ENCODE results near the gene ECSIT.
"Not testable (repeated sequence)": the region's sequence is repeated elsewhere in the genome, so short reads cannot be mapped to it uniquely, and the experiment has no call there.

ECSIT gene

GRCh38 chr19:11528551-11529341, at the start of gene ECSIT:
ECSIT (minus strand) TSS chr19:11529134; CDS start chr19:11519170, 9,964 bp downstream.
- peak within 1 kb of the TSS; percentile 87 for H3K27ac ChIP-seq (ENCODE audit: low read length)

GRCh38 chr19:11577451-11578257, 48.7 kb upstream of the ECSIT start, which contains the start of gene ACP5:
ACP5 (minus strand) TSS chr19:11577645; CDS start chr19:11577317, 328 bp downstream.
- Histone ChIP-seq H3K36me3 (ENCODE audit: control insufficient read depth in 2 of 2, insufficient read depth in 2 of 2, low read length in 2 of 2) (no peaks in the 10 kb centered on the region), H3K9ac (ENCODE audit: low read length in 2 of 2) (peak within 1 kb of the TSS in 1 of 2 donors; percentile 20), H3K4me1 (ENCODE audit: control insufficient read depth, insufficient read depth, low read length) (peaks cover 6% of the 10 kb centered on the region), H3K27ac (ENCODE audit: low read length) (no peak within 1 kb of the TSS), H3K9me3 (ENCODE audit: control insufficient read depth in 2 of 2, low read length in 2 of 2) (no peaks in the 10 kb centered on the region), H3K4me3 (ENCODE audit: low read length in 2 of 2) (peak within 1 kb of the TSS; percentile 13 to 57), H3K27me3 (ENCODE audit: control insufficient read depth in 1 of 2, insufficient read depth in 2 of 2, low read length in 2 of 2) (peaks cover 7 to 12% of the 10 kb centered on the region in 2 donors)

More at GRCh38 chr19:11528551-11529341, at the start of gene ECSIT:
- Histone ChIP-seq H3K36me3 (ENCODE audit: control insufficient read depth in 2 of 2, insufficient read depth in 2 of 2, low read length in 2 of 2) (peaks cover 0 to 2% of the 10 kb centered on the region in 2 donors), H3K9me3 (ENCODE audit: control insufficient read depth in 2 of 2, low read length in 2 of 2) (no peaks in the 10 kb centered on the region), H3K27me3 (ENCODE audit: control insufficient read depth in 1 of 2, insufficient read depth in 2 of 2, low read length in 2 of 2) (no peaks in the 10 kb centered on the region), H3K4me1 (ENCODE audit: control insufficient read depth, insufficient read depth, low read length) (peaks cover 16% of the 10 kb centered on the region), H3K4me3 (ENCODE audit: low read length in 2 of 2) (peak within 1 kb of the TSS; percentile 69 to 93), H3K9ac (ENCODE audit: low read length in 2 of 2) (peak within 1 kb of the TSS; percentile 66 to 85)

- Histone ChIP-seq H3K9ac (ENCODE audit: low read length in 2 of 2) (no peak overlapping the region), H3K9me3 (ENCODE audit: control insufficient read depth in 2 of 2, low read length in 2 of 2) (no peaks in the 10 kb centered on the region), H3K36me3 (ENCODE audit: control insufficient read depth in 2 of 2, insufficient read depth in 2 of 2, low read length in 2 of 2) (no peaks in the 10 kb centered on the region), H3K4me1 (ENCODE audit: control insufficient read depth, insufficient read depth, low read length) (peaks cover 6% of the 10 kb centered on the region), H3K4me3 (ENCODE audit: low read length in 2 of 2) (no peak overlapping the region), H3K27ac (ENCODE audit: low read length) (no peak overlapping the region), H3K27me3 (ENCODE audit: control insufficient read depth in 1 of 2, insufficient read depth in 2 of 2, low read length in 2 of 2) (peaks cover 7 to 12% of the 10 kb centered on the region in 2 donors)
Measured at GRCh38 chr19:11576227-11576626, 47.3 kb upstream of the ECSIT start.

- Histone ChIP-seq H3K9ac (ENCODE audit: low read length in 2 of 2) (no peak overlapping the region), H3K36me3 (ENCODE audit: control insufficient read depth in 2 of 2, insufficient read depth in 2 of 2, low read length in 2 of 2) (no peaks in the 10 kb centered on the region), H3K9me3 (ENCODE audit: control insufficient read depth in 2 of 2, low read length in 2 of 2) (no peaks in the 10 kb centered on the region), H3K4me1 (ENCODE audit: control insufficient read depth, insufficient read depth, low read length) (peaks cover 6% of the 10 kb centered on the region), H3K27ac (ENCODE audit: low read length) (no peak overlapping the region), H3K4me3 (ENCODE audit: low read length in 2 of 2) (no peak overlapping the region), H3K27me3 (ENCODE audit: control insufficient read depth in 1 of 2, insufficient read depth in 2 of 2, low read length in 2 of 2) (peaks cover 5 to 7% of the 10 kb centered on the region in 2 donors)
Measured at GRCh38 chr19:11574689-11575088, 45.8 kb upstream of the ECSIT start.

- H3K4me3 ChIP-seq (ENCODE audit: low read length in 2 of 2); H3K27ac ChIP-seq (ENCODE audit: low read length); H3K9ac ChIP-seq (ENCODE audit: low read length in 2 of 2): not testable (repeated sequence)
Measured at GRCh38 chr19:11573763-11574162, 44.8 kb upstream of the ECSIT start.

GRCh38 chr19:11573354-11573753, 44.4 kb upstream of the ECSIT start:
- not testable (repeated sequence) for H3K36me3 ChIP-seq (ENCODE audit: control insufficient read depth in 2 of 2, insufficient read depth in 2 of 2, low read length in 2 of 2); H3K9ac ChIP-seq (ENCODE audit: low read length in 2 of 2); H3K27ac ChIP-seq (ENCODE audit: low read length); H3K27me3 ChIP-seq (ENCODE audit: control insufficient read depth in 1 of 2, insufficient read depth in 2 of 2, low read length in 2 of 2); H3K4me1 ChIP-seq (ENCODE audit: control insufficient read depth, insufficient read depth, low read length); H3K4me3 ChIP-seq (ENCODE audit: low read length in 2 of 2); H3K9me3 ChIP-seq (ENCODE audit: control insufficient read depth in 2 of 2, low read length in 2 of 2)

More at GRCh38 chr19:11573763-11574162, 44.8 kb upstream of the ECSIT start:
- not testable (repeated sequence) for H3K4me1 ChIP-seq (ENCODE audit: control insufficient read depth, insufficient read depth, low read length); H3K9me3 ChIP-seq (ENCODE audit: control insufficient read depth in 2 of 2, low read length in 2 of 2); H3K27me3 ChIP-seq (ENCODE audit: control insufficient read depth in 1 of 2, insufficient read depth in 2 of 2, low read length in 2 of 2); H3K36me3 ChIP-seq (ENCODE audit: control insufficient read depth in 2 of 2, insufficient read depth in 2 of 2, low read length in 2 of 2)

- Histone ChIP-seq H3K36me3 (ENCODE audit: control insufficient read depth in 2 of 2, insufficient read depth in 2 of 2, low read length in 2 of 2) (no peaks in the 10 kb centered on the region), H3K4me1 (ENCODE audit: control insufficient read depth, insufficient read depth, low read length) (no peaks in the 10 kb centered on the region), H3K27me3 (ENCODE audit: control insufficient read depth in 1 of 2, insufficient read depth in 2 of 2, low read length in 2 of 2) (no peaks in the 10 kb centered on the region), H3K9me3 (ENCODE audit: control insufficient read depth in 2 of 2, low read length in 2 of 2) (no peaks in the 10 kb centered on the region), H3K27ac (ENCODE audit: low read length) (no peak overlapping the region), H3K9ac (ENCODE audit: low read length in 2 of 2) (no peak overlapping the region), H3K4me3 (ENCODE audit: low read length in 2 of 2) (no peak overlapping the region)
Measured at GRCh38 chr19:11570039-11570462, 41.1 kb upstream of the ECSIT start.

GRCh38 chr19:11566164-11566563, 37.2 kb upstream of the ECSIT start:
- H3K4me1 ChIP-seq (ENCODE audit: control insufficient read depth, insufficient read depth, low read length) = no peaks in the 10 kb centered on the region
- no peak overlapping the region for H3K9ac ChIP-seq (ENCODE audit: low read length in 2 of 2)
- H3K9me3 ChIP-seq (ENCODE audit: control insufficient read depth in 2 of 2, low read length in 2 of 2) = no peaks in the 10 kb centered on the region
- no peaks in the 10 kb centered on the region for H3K27me3 ChIP-seq (ENCODE audit: control insufficient read depth in 1 of 2, insufficient read depth in 2 of 2, low read length in 2 of 2)
- no peak overlapping the region for H3K27ac ChIP-seq (ENCODE audit: low read length)
- H3K4me3 ChIP-seq (ENCODE audit: low read length in 2 of 2) = no peak overlapping the region
- no peaks in the 10 kb centered on the region for H3K36me3 ChIP-seq (ENCODE audit: control insufficient read depth in 2 of 2, insufficient read depth in 2 of 2, low read length in 2 of 2)

- not testable (repeated sequence) for H3K27me3 ChIP-seq (ENCODE audit: control insufficient read depth in 1 of 2, insufficient read depth in 2 of 2, low read length in 2 of 2); H3K4me1 ChIP-seq (ENCODE audit: control insufficient read depth, insufficient read depth, low read length); H3K36me3 ChIP-seq (ENCODE audit: control insufficient read depth in 2 of 2, insufficient read depth in 2 of 2, low read length in 2 of 2); H3K27ac ChIP-seq (ENCODE audit: low read length); H3K4me3 ChIP-seq (ENCODE audit: low read length in 2 of 2); H3K9me3 ChIP-seq (ENCODE audit: control insufficient read depth in 2 of 2, low read length in 2 of 2); H3K9ac ChIP-seq (ENCODE audit: low read length in 2 of 2)
Measured at GRCh38 chr19:11565649-11565980, 36.7 kb upstream of the ECSIT start.

- not testable (repeated sequence) for H3K9me3 ChIP-seq (ENCODE audit: control insufficient read depth in 2 of 2, low read length in 2 of 2); H3K27me3 ChIP-seq (ENCODE audit: control insufficient read depth in 1 of 2, insufficient read depth in 2 of 2, low read length in 2 of 2); H3K27ac ChIP-seq (ENCODE audit: low read length); H3K9ac ChIP-seq (ENCODE audit: low read length in 2 of 2); H3K36me3 ChIP-seq (ENCODE audit: control insufficient read depth in 2 of 2, insufficient read depth in 2 of 2, low read length in 2 of 2); H3K4me3 ChIP-seq (ENCODE audit: low read length in 2 of 2)
- H3K4me1 ChIP-seq (ENCODE audit: control insufficient read depth, insufficient read depth, low read length) = peaks cover 14% of the 10 kb centered on the region
Measured at GRCh38 chr19:11564082-11564807, 35.3 kb upstream of the ECSIT start.

Data from stomach smooth muscle (tissue), 2 donors.